GM06990 (cell line): Measurements from ENCODE around the gene CORO2B.

Source experiments
- DNase-seq: peaks from one replicate; pipeline ENCODE4 v3.0.0-alpha.2; 2011; ENCODE audit not compliant: insufficient read length; ENCODE audit errors: extremely low read depth
- H3K27me3 ChIP-seq: replicated peaks from 2 replicates; pipeline ENCODE4 v1.6.0; 2011; ENCODE audit warnings: low read length; ENCODE audit not compliant: control insufficient read depth, insufficient read depth
- H3K36me3 ChIP-seq: 2 replicates; pipeline ENCODE4 v1.5.1; 2011; ENCODE audit warnings: low read length; ENCODE audit not compliant: control insufficient read depth, insufficient read depth
- H3K4me3 ChIP-seq: replicated peaks from 2 replicates; pipeline ENCODE4 v1.5.1; 2011; ENCODE audit warnings: low read depth, mild to moderate bottlenecking, control low read depth, low read length
- TF ChIP-seq, protein P1 (sequence below): IDR thresholded peaks from 2 replicates; pipeline ENCODE4 v1.5.1; 2011; ENCODE audit warnings: low read length, control low read depth, mild to moderate bottlenecking, inconsistent platforms; ENCODE audit not compliant: insufficient read depth, poor library complexity, severe bottlenecking

Gene CORO2B

GRCh38 chr15:68726246-68726645 is 147.5 kb downstream of the CORO2B start:
- no peak for DNase-seq
- TF ChIP-seq, protein P1, sequence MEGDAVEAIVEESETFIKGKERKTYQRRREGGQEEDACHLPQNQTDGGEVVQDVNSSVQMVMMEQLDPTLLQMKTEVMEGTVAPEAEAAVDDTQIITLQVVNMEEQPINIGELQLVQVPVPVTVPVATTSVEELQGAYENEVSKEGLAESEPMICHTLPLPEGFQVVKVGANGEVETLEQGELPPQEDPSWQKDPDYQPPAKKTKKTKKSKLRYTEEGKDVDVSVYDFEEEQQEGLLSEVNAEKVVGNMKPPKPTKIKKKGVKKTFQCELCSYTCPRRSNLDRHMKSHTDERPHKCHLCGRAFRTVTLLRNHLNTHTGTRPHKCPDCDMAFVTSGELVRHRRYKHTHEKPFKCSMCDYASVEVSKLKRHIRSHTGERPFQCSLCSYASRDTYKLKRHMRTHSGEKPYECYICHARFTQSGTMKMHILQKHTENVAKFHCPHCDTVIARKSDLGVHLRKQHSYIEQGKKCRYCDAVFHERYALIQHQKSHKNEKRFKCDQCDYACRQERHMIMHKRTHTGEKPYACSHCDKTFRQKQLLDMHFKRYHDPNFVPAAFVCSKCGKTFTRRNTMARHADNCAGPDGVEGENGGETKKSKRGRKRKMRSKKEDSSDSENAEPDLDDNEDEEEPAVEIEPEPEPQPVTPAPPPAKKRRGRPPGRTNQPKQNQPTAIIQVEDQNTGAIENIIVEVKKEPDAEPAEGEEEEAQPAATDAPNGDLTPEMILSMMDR, result no peak
- Histone ChIP-seq H3K4me3 (no peak overlapping the region), H3K27me3 (peaks cover 2% of the 10 kb centered on the region; the same call in 1 of the 2 replicates), H3K36me3 (no peaks in the 10 kb centered on the region)

- TF ChIP-seq, protein P1, result no peak
- no peaks in the 10 kb centered on the region for H3K36me3 ChIP-seq
- H3K4me3 ChIP-seq, result no peak overlapping the region
- peaks cover 2% of the 10 kb centered on the region; the same call in 1 of the 2 replicates for H3K27me3 ChIP-seq
- no peak for DNase-seq
Measured at GRCh38 chr15:68729789-68730411, 151.1 kb downstream of the CORO2B start.

GRCh38 chr15:68730471-68730919 is 151.7 kb downstream of the CORO2B start:
- DNase-seq, result no peak
- H3K36me3 ChIP-seq, result no peaks in the 10 kb centered on the region
- H3K27me3 ChIP-seq, result peaks cover 2% of the 10 kb centered on the region; the same call in 1 of the 2 replicates
- TF ChIP-seq, protein P1, result peak; percentile 64
- no peak overlapping the region for H3K4me3 ChIP-seq

GRCh38 chr15:68730976-68731897 is 152.4 kb downstream of the CORO2B start:
- Histone ChIP-seq H3K4me3 (no peak overlapping the region), H3K27me3 (peaks cover 2% of the 10 kb centered on the region; the same call in 1 of the 2 replicates), H3K36me3 (no peaks in the 10 kb centered on the region)
- TF ChIP-seq, protein P1, result no peak
- no peak for DNase-seq

GRCh38 chr15:68732451-68732850 is 153.7 kb downstream of the CORO2B start:
- no peaks in the 10 kb centered on the region; the same call in 1 of the 2 replicates for H3K27me3 ChIP-seq

More at GRCh38 chr15:68732451-68732850, 153.7 kb downstream of the CORO2B start:
- no peak overlapping the region for H3K4me3 ChIP-seq
- TF ChIP-seq, protein P1, result no peak
- no peak for DNase-seq
- H3K36me3 ChIP-seq, result no peaks in the 10 kb centered on the region
